Astrocyte (in vitro differentiated cells and primary cell): ENCODE data around the gene TAAR8. TPM values are rescaled to one million over a fixed set of nuclear protein-coding genes. Genes with fewer than 3 reads are reported as not detected.
A peak's percentile ranks its signal among the peaks of the same experiment; 100 is the strongest.

ENCODE experiments used
- DNase-seq: peaks from one replicate; pipeline ENCODE4 v3.0.0-alpha.2; 2010; ENCODE audit warnings: low read depth
- FAIRE-seq: peaks from 2 replicates; lab custom pipeline; 2011; peaks lifted over from hg19 to GRCh38; lab: Jason Lieb, UNC
- H2AFZ ChIP-seq: 2 replicates; pipeline ENCODE4 v1.6.0; 2012; ENCODE audit warnings: low read depth, low read length, inconsistent platforms
- H3K27ac ChIP-seq: 2 replicates; pipeline ENCODE4 v1.5.1; 2011; ENCODE audit warnings: low read depth, low read length, inconsistent platforms
- H3K27me3 ChIP-seq: 2 replicates; pipeline ENCODE4 v1.6.0; 2011; ENCODE audit warnings: low read length, inconsistent platforms; ENCODE audit not compliant: insufficient read depth
- H3K36me3 ChIP-seq: 2 replicates; pipeline ENCODE4 v1.5.1; 2011; ENCODE audit warnings: low read length, inconsistent platforms; ENCODE audit not compliant: insufficient read depth
- H3K4me1 ChIP-seq: 2 replicates; pipeline ENCODE4 v1.5.1; 2011; ENCODE audit warnings: low read length, inconsistent platforms; ENCODE audit not compliant: insufficient read depth
- H3K4me2 ChIP-seq: 2 replicates; pipeline ENCODE4 v1.6.0; 2012; ENCODE audit warnings: low read length, inconsistent platforms
- H3K4me3 ChIP-seq: 2 replicates; pipeline ENCODE4 v1.5.1; 2011; ENCODE audit warnings: low read depth, mild to moderate bottlenecking, low read length, inconsistent platforms; ENCODE audit not compliant: insufficient read depth
- H3K79me2 ChIP-seq: 2 replicates; pipeline ENCODE4 v1.6.0; 2012; ENCODE audit warnings: mild to moderate bottlenecking, low read length, inconsistent platforms; ENCODE audit not compliant: insufficient read depth
- H3K9ac ChIP-seq: 2 replicates; pipeline ENCODE4 v1.6.0; 2012; ENCODE audit warnings: mild to moderate bottlenecking, low read length, inconsistent platforms
- H3K9me3 ChIP-seq: 2 replicates; pipeline ENCODE4 v1.5.1; 2012; ENCODE audit warnings: low read depth, mild to moderate bottlenecking, low read length, inconsistent platforms; ENCODE audit not compliant: insufficient read depth
- H4K20me1 ChIP-seq: 2 replicates; pipeline ENCODE4 v1.6.0; 2012; ENCODE audit warnings: low read length, inconsistent platforms; ENCODE audit not compliant: insufficient read depth
- H3K27ac Mint-ChIP-seq: one replicate; pipeline ENCODE4 v1.8.0; 2021; ENCODE audit warnings: mild to moderate bottlenecking, mixed read lengths; ENCODE audit not compliant: unreplicated experiment
- H3K27me3 Mint-ChIP-seq: one replicate; pipeline ENCODE4 v1.8.0; 2021; ENCODE audit warnings: low read depth, mixed read lengths; ENCODE audit not compliant: unreplicated experiment
- H3K36me3 Mint-ChIP-seq: one replicate; pipeline ENCODE4 v1.8.0; 2021; ENCODE audit warnings: low read depth, mixed read lengths; ENCODE audit not compliant: unreplicated experiment
- H3K4me1 Mint-ChIP-seq: one replicate; pipeline ENCODE4 v1.8.0; 2021; ENCODE audit warnings: low read depth, mixed read lengths; ENCODE audit not compliant: unreplicated experiment
- H3K4me3 Mint-ChIP-seq: one replicate; pipeline ENCODE4 v1.8.0; 2021; ENCODE audit warnings: mild to moderate bottlenecking, moderate library complexity, mixed read lengths; ENCODE audit not compliant: unreplicated experiment
- H3K9me3 Mint-ChIP-seq: one replicate; pipeline ENCODE4 v1.8.0; 2021; ENCODE audit warnings: mild to moderate bottlenecking, mixed read lengths; ENCODE audit not compliant: unreplicated experiment
- EZH2 ChIP-seq: IDR thresholded peaks from 2 replicates; pipeline ENCODE4 v1.6.1; 2012; ENCODE audit warnings: mild to moderate bottlenecking, low read length, inconsistent platforms; ENCODE audit not compliant: insufficient read depth
- total RNA-seq: library from RNA; stranded (reverse); gene quantifications from 2 replicates; pipeline ENCODE4 v1.2.1, GENCODE V29; 2021
- TF ChIP-seq, protein P1 (sequence below): IDR thresholded peaks from 2 replicates; pipeline ENCODE4 v1.5.1; 2011; ENCODE audit warnings: low read depth, mild to moderate bottlenecking, inconsistent platforms, low read length, moderate library complexity; ENCODE audit not compliant: insufficient read depth

Gene TAAR8
- total RNA-seq, 1 donor from 2014 or later, result not detected

DNA sequence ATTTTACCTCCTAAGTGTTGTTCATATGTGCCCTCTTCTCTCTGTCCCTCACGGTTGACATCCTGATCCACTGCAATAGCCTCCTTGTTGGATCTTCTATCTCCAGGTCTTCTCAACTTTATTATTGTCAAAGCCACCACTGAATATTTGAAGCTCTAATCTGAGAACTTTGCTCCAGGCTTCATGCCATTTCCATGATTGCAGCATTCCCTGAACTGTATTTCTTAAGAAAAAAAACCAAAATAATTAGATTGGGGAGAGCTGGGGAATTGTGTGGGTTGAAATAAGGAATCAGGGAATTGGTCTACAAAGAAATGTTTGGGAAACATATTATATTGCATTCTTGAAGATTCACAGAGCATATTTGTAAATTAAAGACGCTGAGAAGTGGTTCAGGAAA lies 37.1 kb upstream of the TAAR8 start:
- no peaks in the 10 kb centered on the region for H3K9me3 Mint-ChIP-seq
- H4K20me1 ChIP-seq, result peaks cover 15% of the 10 kb centered on the region
- H3K27ac ChIP-seq, result no peak overlapping the region
- no peak overlapping the region for H3K4me3 Mint-ChIP-seq
- no peak overlapping the region for H3K9ac ChIP-seq
- FAIRE-seq (no peak), DNase-seq (no peak)
- H3K4me1 Mint-ChIP-seq, result peaks cover 12% of the 10 kb centered on the region
- H2AFZ ChIP-seq, result no peak overlapping the region
- no peak overlapping the region for H3K27ac Mint-ChIP-seq
- peaks cover 22% of the 10 kb centered on the region for H3K79me2 ChIP-seq
- H3K36me3 ChIP-seq, result no peaks in the 10 kb centered on the region
- H3K27me3 Mint-ChIP-seq, result peaks cover 2% of the 10 kb centered on the region
- H3K4me1 ChIP-seq, result peaks cover 7% of the 10 kb centered on the region
- no peak overlapping the region for H3K4me3 ChIP-seq
- no peak overlapping the region for H3K4me2 ChIP-seq
- peaks cover 6% of the 10 kb centered on the region for H3K27me3 ChIP-seq
- H3K9me3 ChIP-seq, result no peaks in the 10 kb centered on the region
- no peak for TF ChIP-seq EZH2
- TF ChIP-seq, protein P1, sequence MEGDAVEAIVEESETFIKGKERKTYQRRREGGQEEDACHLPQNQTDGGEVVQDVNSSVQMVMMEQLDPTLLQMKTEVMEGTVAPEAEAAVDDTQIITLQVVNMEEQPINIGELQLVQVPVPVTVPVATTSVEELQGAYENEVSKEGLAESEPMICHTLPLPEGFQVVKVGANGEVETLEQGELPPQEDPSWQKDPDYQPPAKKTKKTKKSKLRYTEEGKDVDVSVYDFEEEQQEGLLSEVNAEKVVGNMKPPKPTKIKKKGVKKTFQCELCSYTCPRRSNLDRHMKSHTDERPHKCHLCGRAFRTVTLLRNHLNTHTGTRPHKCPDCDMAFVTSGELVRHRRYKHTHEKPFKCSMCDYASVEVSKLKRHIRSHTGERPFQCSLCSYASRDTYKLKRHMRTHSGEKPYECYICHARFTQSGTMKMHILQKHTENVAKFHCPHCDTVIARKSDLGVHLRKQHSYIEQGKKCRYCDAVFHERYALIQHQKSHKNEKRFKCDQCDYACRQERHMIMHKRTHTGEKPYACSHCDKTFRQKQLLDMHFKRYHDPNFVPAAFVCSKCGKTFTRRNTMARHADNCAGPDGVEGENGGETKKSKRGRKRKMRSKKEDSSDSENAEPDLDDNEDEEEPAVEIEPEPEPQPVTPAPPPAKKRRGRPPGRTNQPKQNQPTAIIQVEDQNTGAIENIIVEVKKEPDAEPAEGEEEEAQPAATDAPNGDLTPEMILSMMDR, result no peak
- no peaks in the 10 kb centered on the region for H3K36me3 Mint-ChIP-seq

DNA sequence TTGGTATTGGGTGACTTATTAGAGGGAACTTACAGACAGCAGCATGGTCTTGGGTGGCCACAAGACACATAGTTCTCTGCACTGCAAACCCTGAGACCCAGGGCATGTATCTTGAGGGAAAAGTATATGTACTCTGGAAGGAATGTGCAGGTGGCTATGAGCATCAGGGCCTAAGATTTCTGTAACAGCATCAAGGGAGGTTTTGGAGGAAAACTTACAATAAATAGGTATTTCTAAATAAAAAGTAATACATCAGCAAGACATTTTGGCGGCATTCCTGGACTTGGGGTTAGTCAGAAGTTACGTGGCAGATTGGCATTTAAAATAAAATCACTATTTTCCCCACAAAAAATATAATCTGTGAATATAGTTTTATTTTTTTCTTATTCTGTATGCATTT lies 31.5 kb upstream of the TAAR8 start:
- no peaks in the 10 kb centered on the region for H3K36me3 Mint-ChIP-seq
- Histone ChIP-seq H4K20me1 (no peaks in the 10 kb centered on the region), H3K4me3 (no peak overlapping the region), H3K9ac (no peak overlapping the region), H3K79me2 (no peaks in the 10 kb centered on the region), H3K27ac (no peak overlapping the region), H3K27me3 (peaks cover 1% of the 10 kb centered on the region), H3K9me3 (no peaks in the 10 kb centered on the region), H2AFZ (no peak overlapping the region), H3K4me2 (no peak overlapping the region), H3K4me1 (no peaks in the 10 kb centered on the region), H3K36me3 (no peaks in the 10 kb centered on the region)
- TF ChIP-seq EZH2, result no peak
- TF ChIP-seq, protein P1, result no peak
- no peak for FAIRE-seq
- H3K27me3 Mint-ChIP-seq, result peaks cover 2% of the 10 kb centered on the region
- H3K9me3 Mint-ChIP-seq, result no peaks in the 10 kb centered on the region
- no peaks in the 10 kb centered on the region for H3K4me1 Mint-ChIP-seq
- peak; percentile 45 for DNase-seq
- H3K4me3 Mint-ChIP-seq, result no peak overlapping the region
- no peak overlapping the region for H3K27ac Mint-ChIP-seq

DNA sequence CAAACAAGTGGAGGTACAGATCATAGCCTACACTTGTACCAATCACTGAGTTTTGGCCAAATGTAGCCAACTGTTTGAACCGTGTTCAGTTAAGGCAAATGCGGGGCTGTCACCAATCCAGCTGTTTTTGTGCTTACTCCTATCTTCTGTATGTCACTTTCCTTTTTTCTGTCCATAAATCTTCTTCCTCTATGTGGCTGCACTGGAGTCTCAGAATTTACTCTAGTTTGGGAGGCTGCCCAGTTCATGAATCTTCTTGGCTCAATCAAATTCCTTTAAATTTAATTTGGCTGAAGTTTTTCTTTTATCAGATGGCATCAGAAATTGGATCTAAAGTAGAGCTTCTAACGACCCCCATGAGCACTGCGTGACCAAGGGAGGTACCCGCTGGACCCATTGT lies 27.8 kb upstream of the TAAR8 start:
- Histone ChIP-seq H3K4me3 (no peak overlapping the region), H4K20me1 (no peaks in the 10 kb centered on the region), H3K4me2 (no peak overlapping the region), H2AFZ (no peak overlapping the region), H3K79me2 (no peaks in the 10 kb centered on the region), H3K9ac (no peak overlapping the region), H3K27ac (no peak overlapping the region), H3K4me1 (no peaks in the 10 kb centered on the region), H3K27me3 (peaks cover under 1% of the 10 kb centered on the region), H3K36me3 (no peaks in the 10 kb centered on the region), H3K9me3 (no peaks in the 10 kb centered on the region)
- no peak overlapping the region for H3K4me3 Mint-ChIP-seq
- H3K4me1 Mint-ChIP-seq, result no peaks in the 10 kb centered on the region
- FAIRE-seq, result peak; percentile 9
- H3K36me3 Mint-ChIP-seq, result no peaks in the 10 kb centered on the region
- DNase-seq, result no peak
- no peak overlapping the region for H3K27ac Mint-ChIP-seq
- H3K27me3 Mint-ChIP-seq, result no peaks in the 10 kb centered on the region
- no peak for TF ChIP-seq EZH2
- TF ChIP-seq, protein P1, result no peak
- no peaks in the 10 kb centered on the region for H3K9me3 Mint-ChIP-seq
